ENCODE results near the gene STK10. TPM values are rescaled to one million over a fixed set of nuclear protein-coding genes. Genes with fewer than 3 reads are reported as not detected.
"Not testable (repeated sequence)": the region's sequence is repeated elsewhere in the genome, so short reads cannot be mapped to it uniquely, and the experiment has no call there.

The STK10 gene
- total RNA-seq, 1 experiment from 2014 or later, result 18.5 TPM

- no peak for DNase-seq (ENCODE audit: low read depth)
Measured at GRCh38 chr5:172055421-172055820, 132.6 kb downstream of the STK10 start.

DNA sequence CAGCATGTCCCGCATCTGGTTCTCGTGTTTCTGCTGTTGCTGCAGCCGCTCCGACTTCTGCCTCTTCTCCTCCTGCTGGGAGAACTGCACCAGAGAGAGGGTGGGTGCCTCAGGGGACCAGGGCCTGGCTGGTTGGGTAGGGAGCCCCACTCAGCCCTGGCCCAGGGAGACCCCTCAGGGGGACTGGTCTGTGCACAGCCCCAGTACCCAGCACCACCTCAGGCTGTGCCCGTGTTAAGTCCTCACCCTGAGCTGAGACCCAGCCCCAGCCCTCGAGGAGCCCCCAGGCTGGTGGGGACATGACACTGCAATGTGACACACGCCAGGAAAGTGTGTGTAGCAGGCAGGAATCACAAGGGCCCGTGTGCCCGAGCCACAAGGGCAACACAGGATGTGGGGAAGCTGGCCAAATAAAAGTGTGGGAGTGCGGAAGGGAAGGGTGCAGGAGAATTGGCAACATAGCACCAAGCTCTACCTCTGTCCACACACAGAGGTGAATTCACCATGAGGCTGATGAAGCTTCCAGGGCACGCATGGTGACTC is 133.3 kb downstream of the STK10 start:
- DNase-seq (ENCODE audit: low read depth), result no peak

- peak; percentile 44 for DNase-seq (ENCODE audit: low read depth)
Measured at GRCh38 chr5:172052450-172053236, 135.4 kb downstream of the STK10 start.

DNA sequence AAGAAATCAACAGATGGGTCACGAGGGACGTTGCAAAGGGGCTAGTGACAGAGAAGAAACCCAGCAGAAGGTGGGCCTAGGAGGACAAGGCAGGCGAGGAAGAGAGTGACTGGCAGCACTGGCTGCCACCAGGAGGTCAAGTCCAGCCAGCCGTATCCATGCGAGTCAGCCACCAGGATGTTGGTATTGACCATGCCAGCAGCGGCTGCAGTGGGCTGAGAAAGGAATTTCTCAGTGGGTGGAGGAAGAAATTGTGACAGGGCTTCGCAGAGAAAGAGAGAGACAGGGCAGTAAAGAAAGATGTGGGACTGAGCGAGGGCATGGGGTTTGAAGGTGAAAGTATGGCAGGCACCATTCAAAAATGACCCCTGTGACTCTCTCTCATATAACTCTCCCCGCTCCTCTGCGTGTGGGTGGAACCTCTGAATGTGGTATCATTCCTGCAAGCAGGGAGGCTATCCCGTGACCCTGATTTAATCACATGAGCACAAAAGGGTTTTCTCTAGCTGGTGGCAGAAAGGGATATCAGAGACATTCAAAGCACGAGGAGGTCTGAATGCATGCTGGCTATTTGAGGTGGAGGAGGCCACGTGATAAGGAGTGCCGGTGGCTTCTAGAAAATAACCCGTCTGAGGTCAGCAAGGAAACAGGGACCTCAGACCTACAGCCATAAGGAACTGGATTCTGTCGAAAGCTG is 136.2 kb downstream of the STK10 start:
- no peak for DNase-seq (ENCODE audit: low read depth)

DNA sequence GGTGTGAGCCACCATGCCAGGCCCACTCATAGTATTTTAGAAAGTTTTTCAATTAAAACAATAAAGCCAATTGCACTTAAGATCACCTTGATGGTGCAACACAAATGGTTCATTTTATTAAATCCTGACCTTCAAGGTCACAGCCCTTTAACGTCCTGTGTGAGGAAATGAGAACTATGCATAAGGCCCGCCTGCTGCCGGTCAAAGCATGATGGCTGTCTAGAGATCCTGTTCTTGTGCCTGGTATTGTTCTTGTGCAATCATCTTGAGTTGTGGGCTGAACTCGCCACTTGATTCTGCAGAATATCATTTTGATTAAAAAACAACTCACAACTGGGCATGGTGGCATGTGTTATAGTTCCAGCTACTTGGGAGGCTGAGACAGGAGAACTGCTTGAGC is 137.9 kb downstream of the STK10 start:
- no peak for DNase-seq (ENCODE audit: low read depth)

GRCh38 chr5:172049226-172049796 is 138.7 kb downstream of the STK10 start:
- DNase-seq (ENCODE audit: low read depth), result no peak

- DNase-seq (ENCODE audit: low read depth), result peak; percentile 42
Measured at GRCh38 chr5:172048539-172049101, 139.4 kb downstream of the STK10 start.

DNA sequence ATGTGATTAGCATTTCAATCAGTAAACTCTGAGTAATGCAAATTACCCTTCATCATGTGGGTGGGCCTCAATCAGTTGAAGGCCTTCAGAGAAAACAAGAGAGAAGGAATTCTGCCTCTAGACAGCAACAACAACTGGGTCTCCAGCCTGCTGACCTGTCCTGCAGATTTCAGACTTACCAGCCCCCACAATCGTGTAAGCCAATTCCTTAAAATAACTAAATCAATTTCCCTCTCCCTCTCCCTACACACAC is 139.9 kb downstream of the STK10 start:
- no peak for DNase-seq (ENCODE audit: low read depth)

- DNase-seq (ENCODE audit: low read depth), result no peak
Measured at GRCh38 chr5:172046593-172046992, 141.4 kb downstream of the STK10 start.

DNA sequence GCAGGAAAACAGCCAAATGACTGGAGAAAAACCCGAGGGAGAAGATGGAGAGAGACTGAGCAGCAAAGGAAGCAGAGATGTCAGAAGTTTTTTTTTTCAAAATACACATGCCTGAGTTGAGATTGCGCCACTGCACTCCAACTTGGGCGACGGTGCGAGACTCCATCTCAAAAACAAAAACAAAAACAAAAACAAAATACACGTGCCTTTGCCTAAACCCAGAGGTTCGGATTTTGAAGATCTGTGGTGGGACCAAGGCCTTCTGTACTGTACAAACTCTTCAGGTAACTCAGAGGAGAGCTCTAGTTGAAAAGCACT is 142.8 kb downstream of the STK10 start:
- no peak for DNase-seq (ENCODE audit: low read depth)

DNA sequence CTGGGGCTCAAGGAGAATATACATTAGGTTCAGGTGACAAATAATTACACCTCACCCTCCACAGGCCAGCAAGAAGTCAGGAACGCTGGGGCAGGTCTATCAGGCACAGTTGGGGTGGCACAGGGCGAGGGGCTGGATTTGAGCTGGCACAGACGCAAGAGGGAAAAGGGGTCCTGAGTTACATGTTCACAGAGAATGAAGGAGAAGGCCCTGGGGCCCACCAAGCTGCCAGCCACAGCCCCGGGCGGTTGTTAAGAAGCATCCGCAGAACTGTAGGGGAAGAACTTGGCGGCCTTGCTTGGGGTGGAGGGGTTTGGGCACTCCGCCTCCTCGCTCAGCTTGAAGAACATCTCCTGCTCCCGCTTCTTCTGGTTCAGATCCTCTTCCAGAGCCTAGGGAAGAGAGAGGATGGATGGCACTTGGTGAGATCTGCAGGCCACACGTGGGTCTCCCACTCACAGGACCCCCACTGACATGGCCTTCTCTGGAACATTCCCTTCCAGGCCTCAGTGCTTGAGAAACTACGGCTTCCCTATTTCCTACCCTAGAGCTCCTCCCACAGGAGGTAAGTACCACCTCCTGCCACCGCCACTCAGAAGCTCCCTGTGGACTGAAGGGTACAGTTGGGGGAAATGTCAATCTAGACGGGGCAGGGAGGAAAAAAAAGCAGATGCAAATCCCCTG is 143.3 kb downstream of the STK10 start:
- DNase-seq (ENCODE audit: low read depth), result no peak

DNA sequence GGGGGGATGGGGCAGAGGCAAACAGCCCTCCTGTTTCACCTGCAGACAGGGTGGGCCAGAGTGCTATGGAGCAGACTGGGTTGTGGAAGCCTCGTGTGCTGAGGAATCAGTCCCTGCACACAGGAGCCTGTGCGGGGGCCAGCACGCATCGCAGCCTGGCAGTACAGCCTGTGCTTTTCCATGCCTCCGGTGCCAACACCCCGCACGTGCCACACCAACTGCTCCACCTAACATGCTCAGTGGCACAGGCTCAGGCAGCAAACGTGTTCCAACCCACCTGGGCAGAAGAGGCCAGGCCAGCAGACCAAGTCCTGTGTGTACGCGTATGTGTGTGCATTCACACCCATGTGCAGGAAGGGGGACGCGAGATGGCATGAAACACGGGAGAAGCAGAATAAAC is 144.2 kb downstream of the STK10 start:
- no peak for DNase-seq (ENCODE audit: low read depth)

DNA sequence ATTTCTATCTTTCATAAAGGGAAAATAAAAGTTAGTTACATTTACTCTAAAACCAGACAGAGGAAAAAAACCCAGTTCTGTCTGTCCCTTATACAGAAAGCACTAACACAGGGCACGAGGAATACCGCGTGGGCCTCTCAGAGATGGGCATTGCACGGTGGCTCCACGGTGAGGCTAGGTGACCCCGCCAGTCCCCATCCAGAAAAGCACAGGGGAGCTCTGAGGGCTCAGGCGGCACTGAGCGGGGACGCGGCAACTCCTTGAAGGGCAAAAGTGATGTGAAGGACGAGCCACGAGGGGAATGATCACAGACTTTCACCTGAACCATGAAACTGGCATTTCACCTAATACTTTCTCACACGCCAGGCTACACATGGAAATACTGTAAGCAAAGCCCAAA is 145.8 kb downstream of the STK10 start:
- DNase-seq (ENCODE audit: low read depth), result no peak

GRCh38 chr5:172038167-172038566 is 149.9 kb downstream of the STK10 start:
- no peak for DNase-seq (ENCODE audit: low read depth)

DNA sequence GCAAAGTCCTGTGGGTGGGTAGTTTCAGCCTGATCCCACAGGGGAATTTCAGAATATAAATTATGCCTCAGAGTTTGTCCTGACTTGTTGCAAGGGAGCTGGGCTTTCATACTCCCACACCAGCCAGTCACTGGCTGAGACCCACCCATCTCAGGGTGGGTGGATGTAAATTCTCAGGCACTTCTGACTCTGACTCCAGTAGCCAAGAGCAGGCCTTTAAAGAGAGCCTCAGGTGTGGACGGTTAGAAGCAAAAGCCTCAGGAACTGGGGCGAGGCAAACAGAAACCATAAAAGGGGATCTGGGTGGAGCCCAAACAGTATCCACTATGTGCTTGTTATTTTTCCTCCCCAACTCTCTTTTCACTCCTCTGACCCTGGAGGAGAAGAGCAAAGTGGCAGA is 153.0 kb downstream of the STK10 start:
- no peak for DNase-seq (ENCODE audit: low read depth)

- DNase-seq (ENCODE audit: low read depth), result no peak
Measured at GRCh38 chr5:172031894-172032461, 156.0 kb downstream of the STK10 start.

DNA sequence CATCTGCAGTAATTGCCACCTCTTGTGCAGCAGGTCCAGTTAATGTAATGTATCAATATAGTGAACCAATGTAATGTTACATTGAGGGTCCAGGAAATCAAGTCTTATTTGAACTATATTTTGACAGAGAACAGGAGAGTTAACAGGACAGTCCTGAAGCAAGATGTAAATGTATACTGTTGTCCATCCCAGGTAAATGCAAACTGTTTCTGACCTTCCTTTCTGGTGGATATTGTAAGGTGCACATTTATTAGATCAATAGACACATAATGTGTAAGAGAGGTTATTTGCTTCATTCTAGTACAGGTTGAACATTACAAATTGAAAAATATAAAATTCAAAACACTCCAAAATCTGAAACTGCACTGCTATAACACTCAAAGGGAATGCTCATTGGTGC is 158.1 kb downstream of the STK10 start:
- no peak for DNase-seq (ENCODE audit: low read depth)

DNA sequence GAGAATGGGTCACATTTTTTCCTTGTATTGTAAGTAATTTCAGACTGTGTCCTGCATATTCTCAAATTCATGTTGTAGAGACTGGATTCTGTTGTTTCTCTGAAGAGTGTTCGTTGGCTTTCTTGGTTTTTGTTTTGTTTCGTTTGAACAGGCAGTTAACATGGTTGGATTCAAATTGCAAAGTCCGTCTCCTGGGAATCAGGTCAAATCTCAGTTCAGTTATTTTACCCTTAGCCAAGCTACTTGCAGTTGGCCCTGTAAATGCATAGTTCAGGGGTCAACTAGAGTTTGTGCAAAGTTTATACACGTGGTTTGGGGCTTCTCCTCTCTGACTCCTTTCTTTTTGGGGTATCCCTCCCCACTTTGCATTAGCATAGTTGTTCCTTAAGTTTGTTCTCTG is 159.9 kb downstream of the STK10 start:
- no peak for DNase-seq (ENCODE audit: low read depth)

DNA sequence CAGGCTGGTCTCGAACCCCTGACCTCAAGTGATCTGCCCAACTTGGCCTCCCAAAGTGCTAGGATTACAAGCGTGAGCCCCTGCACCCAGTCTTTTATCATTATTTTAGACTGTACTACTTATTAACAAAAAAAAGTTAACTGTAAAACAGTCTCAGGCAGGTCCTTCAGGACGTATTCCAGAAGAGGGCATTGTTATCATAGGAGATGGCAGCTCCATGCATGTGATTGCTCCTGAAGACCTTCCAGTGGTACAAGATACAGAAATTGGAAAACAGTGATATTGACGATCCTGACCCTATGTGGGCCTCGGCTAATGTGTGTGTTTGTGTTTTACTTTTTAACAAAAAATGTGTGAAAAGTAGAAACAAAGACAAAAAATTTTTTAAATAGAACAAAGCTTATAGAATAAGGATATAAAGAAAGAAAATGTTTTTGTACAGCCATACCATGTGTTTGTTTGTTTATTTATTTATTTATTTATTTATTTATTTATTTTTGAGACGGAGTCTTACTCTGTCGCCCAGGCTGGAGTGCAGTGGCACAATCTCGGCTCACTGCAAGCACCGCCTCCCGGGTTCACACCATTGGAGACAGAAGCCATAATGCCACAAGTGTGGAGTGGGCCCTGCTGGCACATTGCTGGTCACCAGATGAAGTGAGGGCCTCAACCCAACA is 167.8 kb downstream of the STK10 start:
- not testable (repeated sequence) for DNase-seq (ENCODE audit: low read depth)

- DNase-seq (ENCODE audit: low read depth), result no peak
Measured at GRCh38 chr5:172015346-172015745, 172.7 kb downstream of the STK10 start.

DNA sequence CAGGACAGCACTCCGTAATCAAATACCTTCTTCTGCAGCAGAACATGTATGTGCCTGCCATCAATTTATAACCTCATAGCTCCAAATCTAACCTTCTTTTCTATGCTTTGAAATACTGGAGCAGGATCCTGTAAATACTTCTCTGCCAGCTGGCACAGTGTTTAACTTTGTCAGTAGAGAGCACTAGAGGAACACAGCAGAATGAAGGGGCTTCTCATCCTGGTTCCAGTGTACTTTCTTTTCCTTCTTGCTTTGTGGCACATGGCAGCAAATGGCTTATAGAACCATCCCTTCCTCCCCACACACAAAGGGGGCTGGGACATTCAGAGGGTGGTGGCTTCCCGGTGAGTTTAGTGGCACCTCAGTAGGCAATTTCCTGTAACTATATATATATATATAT is 177.7 kb downstream of the STK10 start:
- peak; percentile 11 for DNase-seq (ENCODE audit: low read depth)

Data from Daoy (cell line).